ENCODE data around the gene CCDC191.

CCDC191 gene

GRCh38 chr3:114060906-114061655, 4.8 kb upstream of the CCDC191 start:
- Histone ChIP-seq H3K4me3 (ENCODE audit: extremely low read depth, insufficient read depth, low read length, poor library complexity, severe bottlenecking) (no peak overlapping the region), H3K36me3 (ENCODE audit: control insufficient read depth, insufficient read depth, low read length) (peaks cover 3% of the 10 kb centered on the region), H3K4me1 (ENCODE audit: control insufficient read depth, insufficient read depth, low read length, poor library complexity, severe bottlenecking) (peaks cover 4% of the 10 kb centered on the region), H3K27ac (ENCODE audit: low read depth, low read length, severe bottlenecking) (no peak overlapping the region), H3K9me3 (ENCODE audit: control insufficient read depth, low read length) (no peaks in the 10 kb centered on the region)
- WGBS, 2 experiments (ENCODE audit: insufficient coverage in 2 of 2): 95 to 98% methylated on average over 6 to 7 of the region's 8 CpGs

GRCh38 chr3:114058646-114059045, 2.3 kb upstream of the CCDC191 start:
- peaks cover 3% of the 10 kb centered on the region for H3K36me3 ChIP-seq (ENCODE audit: control insufficient read depth, insufficient read depth, low read length)
- H3K27ac ChIP-seq (ENCODE audit: low read depth, low read length, severe bottlenecking): no peak overlapping the region
- H3K4me3 ChIP-seq (ENCODE audit: extremely low read depth, insufficient read depth, low read length, poor library complexity, severe bottlenecking): no peak overlapping the region
- peaks cover 4% of the 10 kb centered on the region for H3K4me1 ChIP-seq (ENCODE audit: control insufficient read depth, insufficient read depth, low read length, poor library complexity, severe bottlenecking)
- WGBS, 2 experiments (ENCODE audit: insufficient coverage in 2 of 2): 77 to 94% methylated on average over 7 to 8 of the region's 8 CpGs
- no peaks in the 10 kb centered on the region for H3K9me3 ChIP-seq (ENCODE audit: control insufficient read depth, low read length)

GRCh38 chr3:114057011-114057347, 653 bp upstream of the CCDC191 start:
- Histone ChIP-seq H3K4me3 (ENCODE audit: extremely low read depth, insufficient read depth, low read length, poor library complexity, severe bottlenecking) (peak overlapping the region; percentile 85), H3K36me3 (ENCODE audit: control insufficient read depth, insufficient read depth, low read length) (peaks cover 3% of the 10 kb centered on the region), H3K9me3 (ENCODE audit: control insufficient read depth, low read length) (no peaks in the 10 kb centered on the region), H3K4me1 (ENCODE audit: control insufficient read depth, insufficient read depth, low read length, poor library complexity, severe bottlenecking) (peaks cover 4% of the 10 kb centered on the region), H3K27ac (ENCODE audit: low read depth, low read length, severe bottlenecking) (peak overlapping the region; percentile 83)
- 0 to 3% methylated on average over 2 to 7 of the region's 8 CpGs for WGBS, 2 experiments (ENCODE audit: insufficient coverage in 2 of 2)

GRCh38 chr3:114052216-114052615, 4.1 kb downstream of the CCDC191 start:
- no peak overlapping the region for H3K4me3 ChIP-seq (ENCODE audit: extremely low read depth, insufficient read depth, low read length, poor library complexity, severe bottlenecking)
- no peaks in the 10 kb centered on the region for H3K9me3 ChIP-seq (ENCODE audit: control insufficient read depth, low read length)
- H3K27ac ChIP-seq (ENCODE audit: low read depth, low read length, severe bottlenecking): no peak overlapping the region
- no peaks in the 10 kb centered on the region for H3K36me3 ChIP-seq (ENCODE audit: control insufficient read depth, insufficient read depth, low read length)
- H3K4me1 ChIP-seq (ENCODE audit: control insufficient read depth, insufficient read depth, low read length, poor library complexity, severe bottlenecking): no peaks in the 10 kb centered on the region
- WGBS, 2 experiments (ENCODE audit: insufficient coverage in 2 of 2): 68 to 94% methylated on average over 2 of the region's 2 CpGs

- no peaks in the 10 kb centered on the region for H3K36me3 ChIP-seq (ENCODE audit: control insufficient read depth, insufficient read depth, low read length)
- no peaks in the 10 kb centered on the region for H3K4me1 ChIP-seq (ENCODE audit: control insufficient read depth, insufficient read depth, low read length, poor library complexity, severe bottlenecking)
- H3K9me3 ChIP-seq (ENCODE audit: control insufficient read depth, low read length): no peaks in the 10 kb centered on the region
- H3K27ac ChIP-seq (ENCODE audit: low read depth, low read length, severe bottlenecking): no peak overlapping the region
- no peak overlapping the region for H3K4me3 ChIP-seq (ENCODE audit: extremely low read depth, insufficient read depth, low read length, poor library complexity, severe bottlenecking)
These were observed 13.1 kb downstream of the CCDC191 start for GRCh38 chr3:114043205-114043604.

- Histone ChIP-seq H3K36me3 (ENCODE audit: control insufficient read depth, insufficient read depth, low read length) (no peaks in the 10 kb centered on the region), H3K27ac (ENCODE audit: low read depth, low read length, severe bottlenecking) (no peak overlapping the region), H3K4me1 (ENCODE audit: control insufficient read depth, insufficient read depth, low read length, poor library complexity, severe bottlenecking) (no peaks in the 10 kb centered on the region), H3K9me3 (ENCODE audit: control insufficient read depth, low read length) (no peaks in the 10 kb centered on the region), H3K4me3 (ENCODE audit: extremely low read depth, insufficient read depth, low read length, poor library complexity, severe bottlenecking) (no peak overlapping the region)
- 100% methylated on average over 1 of the region's 3 CpGs; no CpG with 5 or more reads in 1 of the 2 experiments for WGBS, 2 experiments (ENCODE audit: insufficient coverage in 2 of 2)
These were observed 20.4 kb downstream of the CCDC191 start for GRCh38 chr3:114035896-114036295.

GRCh38 chr3:114034787-114035545, 21.4 kb downstream of the CCDC191 start:
- H3K4me3 ChIP-seq (ENCODE audit: extremely low read depth, insufficient read depth, low read length, poor library complexity, severe bottlenecking): no peak overlapping the region
- WGBS, 2 experiments (ENCODE audit: insufficient coverage in 2 of 2): 95 to 97% methylated on average over 2 to 3 of the region's 5 CpGs

GRCh38 chr3:114034211-114034610, 22.1 kb downstream of the CCDC191 start:
- H3K36me3 ChIP-seq (ENCODE audit: control insufficient read depth, insufficient read depth, low read length): no peaks in the 10 kb centered on the region
- no peaks in the 10 kb centered on the region for H3K9me3 ChIP-seq (ENCODE audit: control insufficient read depth, low read length)
- no peak overlapping the region for H3K27ac ChIP-seq (ENCODE audit: low read depth, low read length, severe bottlenecking)
- H3K4me1 ChIP-seq (ENCODE audit: control insufficient read depth, insufficient read depth, low read length, poor library complexity, severe bottlenecking): no peaks in the 10 kb centered on the region
- no peak overlapping the region for H3K4me3 ChIP-seq (ENCODE audit: extremely low read depth, insufficient read depth, low read length, poor library complexity, severe bottlenecking)

More at GRCh38 chr3:114034787-114035545, 21.4 kb downstream of the CCDC191 start:
- Histone ChIP-seq H3K36me3 (ENCODE audit: control insufficient read depth, insufficient read depth, low read length) (no peaks in the 10 kb centered on the region), H3K9me3 (ENCODE audit: control insufficient read depth, low read length) (no peaks in the 10 kb centered on the region), H3K4me1 (ENCODE audit: control insufficient read depth, insufficient read depth, low read length, poor library complexity, severe bottlenecking) (no peaks in the 10 kb centered on the region), H3K27ac (ENCODE audit: low read depth, low read length, severe bottlenecking) (no peak overlapping the region)

GRCh38 chr3:114033721-114034120, 22.6 kb downstream of the CCDC191 start:
- no peaks in the 10 kb centered on the region for H3K9me3 ChIP-seq (ENCODE audit: control insufficient read depth, low read length)
- H3K36me3 ChIP-seq (ENCODE audit: control insufficient read depth, insufficient read depth, low read length): no peaks in the 10 kb centered on the region
- H3K27ac ChIP-seq (ENCODE audit: low read depth, low read length, severe bottlenecking): no peak overlapping the region
- no peaks in the 10 kb centered on the region for H3K4me1 ChIP-seq (ENCODE audit: control insufficient read depth, insufficient read depth, low read length, poor library complexity, severe bottlenecking)
- H3K4me3 ChIP-seq (ENCODE audit: extremely low read depth, insufficient read depth, low read length, poor library complexity, severe bottlenecking): no peak overlapping the region
- WGBS, 2 experiments (ENCODE audit: insufficient coverage in 2 of 2): no CpG with 5 or more reads among the region's 1 CpG

GRCh38 chr3:114026331-114026730, 30.0 kb downstream of the CCDC191 start:
- Histone ChIP-seq H3K36me3 (ENCODE audit: control insufficient read depth, insufficient read depth, low read length) (no peaks in the 10 kb centered on the region), H3K4me1 (ENCODE audit: control insufficient read depth, insufficient read depth, low read length, poor library complexity, severe bottlenecking) (no peaks in the 10 kb centered on the region), H3K4me3 (ENCODE audit: extremely low read depth, insufficient read depth, low read length, poor library complexity, severe bottlenecking) (no peak overlapping the region), H3K9me3 (ENCODE audit: control insufficient read depth, low read length) (no peaks in the 10 kb centered on the region), H3K27ac (ENCODE audit: low read depth, low read length, severe bottlenecking) (no peak overlapping the region)
- WGBS, 2 experiments (ENCODE audit: insufficient coverage in 2 of 2): no CpG with 5 or more reads among the region's 2 CpGs

- WGBS, 2 experiments (ENCODE audit: insufficient coverage in 2 of 2): 92 to 100% methylated on average over 2 of the region's 2 CpGs
- Histone ChIP-seq H3K4me3 (ENCODE audit: extremely low read depth, insufficient read depth, low read length, poor library complexity, severe bottlenecking) (no peak overlapping the region), H3K4me1 (ENCODE audit: control insufficient read depth, insufficient read depth, low read length, poor library complexity, severe bottlenecking) (no peaks in the 10 kb centered on the region)
These were observed 30.9 kb downstream of the CCDC191 start for GRCh38 chr3:114025451-114025850.

More at GRCh38 chr3:114025451-114025850, 30.9 kb downstream of the CCDC191 start:
- H3K9me3 ChIP-seq (ENCODE audit: control insufficient read depth, low read length): no peaks in the 10 kb centered on the region
- H3K36me3 ChIP-seq (ENCODE audit: control insufficient read depth, insufficient read depth, low read length): no peaks in the 10 kb centered on the region
- H3K27ac ChIP-seq (ENCODE audit: low read depth, low read length, severe bottlenecking): no peak overlapping the region
